ENCODE measurements around the gene MYO1E.
"Not testable (repeated sequence)": the region's sequence is repeated elsewhere in the genome, so short reads cannot be mapped to it uniquely, and the experiment has no call there.

MYO1E gene

DNA sequence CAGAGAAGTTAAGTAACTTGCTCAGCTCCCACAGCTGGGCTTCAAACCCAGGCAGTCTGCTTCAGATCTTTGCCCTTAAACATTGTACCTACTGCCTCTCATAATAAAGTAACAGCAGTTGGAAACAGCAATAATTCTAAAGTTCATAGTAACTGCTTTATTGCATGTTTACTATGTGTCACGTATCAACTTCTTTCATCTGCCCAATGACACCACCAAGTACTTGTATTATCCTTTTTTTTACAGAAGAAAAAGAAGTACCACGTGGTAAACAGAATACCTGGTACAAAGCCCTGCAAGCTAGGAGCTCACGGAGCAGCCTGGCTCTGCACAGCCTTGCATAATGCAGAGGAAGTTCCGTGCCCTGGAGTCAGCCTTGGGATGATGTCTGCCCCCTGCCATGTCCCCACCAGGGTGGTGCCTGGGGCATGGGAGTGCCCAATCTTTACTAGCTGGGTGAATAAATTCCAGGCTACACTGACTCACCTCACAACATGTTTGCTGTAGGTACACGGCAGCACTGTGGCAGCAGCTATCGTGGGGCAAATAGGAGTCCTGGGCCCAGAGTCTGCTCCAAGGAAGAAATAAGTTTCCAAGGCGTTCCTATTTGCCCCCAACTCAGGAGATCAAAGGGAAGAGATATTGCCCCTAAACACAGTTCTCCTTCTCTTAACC is 88.8 kb downstream of the MYO1E start:
- no peak for DNase-seq
- Histone ChIP-seq H3K4me3 (ENCODE audit: low read depth, low read length) (no peak overlapping the region), H3K9me3 (ENCODE audit: severe bottlenecking) (no peaks in the 10 kb centered on the region), H3K27ac (no peak overlapping the region), H3K27me3 (ENCODE audit: insufficient read depth, low read depth, severe bottlenecking) (no peaks in the 10 kb centered on the region), H3K36me3 (no peaks in the 10 kb centered on the region)
- TF ChIP-seq, protein P1, sequence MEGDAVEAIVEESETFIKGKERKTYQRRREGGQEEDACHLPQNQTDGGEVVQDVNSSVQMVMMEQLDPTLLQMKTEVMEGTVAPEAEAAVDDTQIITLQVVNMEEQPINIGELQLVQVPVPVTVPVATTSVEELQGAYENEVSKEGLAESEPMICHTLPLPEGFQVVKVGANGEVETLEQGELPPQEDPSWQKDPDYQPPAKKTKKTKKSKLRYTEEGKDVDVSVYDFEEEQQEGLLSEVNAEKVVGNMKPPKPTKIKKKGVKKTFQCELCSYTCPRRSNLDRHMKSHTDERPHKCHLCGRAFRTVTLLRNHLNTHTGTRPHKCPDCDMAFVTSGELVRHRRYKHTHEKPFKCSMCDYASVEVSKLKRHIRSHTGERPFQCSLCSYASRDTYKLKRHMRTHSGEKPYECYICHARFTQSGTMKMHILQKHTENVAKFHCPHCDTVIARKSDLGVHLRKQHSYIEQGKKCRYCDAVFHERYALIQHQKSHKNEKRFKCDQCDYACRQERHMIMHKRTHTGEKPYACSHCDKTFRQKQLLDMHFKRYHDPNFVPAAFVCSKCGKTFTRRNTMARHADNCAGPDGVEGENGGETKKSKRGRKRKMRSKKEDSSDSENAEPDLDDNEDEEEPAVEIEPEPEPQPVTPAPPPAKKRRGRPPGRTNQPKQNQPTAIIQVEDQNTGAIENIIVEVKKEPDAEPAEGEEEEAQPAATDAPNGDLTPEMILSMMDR (IDR thresholded peaks at IDR 0.05; ENCODE audit: low read depth, low read length) = no peak

DNA sequence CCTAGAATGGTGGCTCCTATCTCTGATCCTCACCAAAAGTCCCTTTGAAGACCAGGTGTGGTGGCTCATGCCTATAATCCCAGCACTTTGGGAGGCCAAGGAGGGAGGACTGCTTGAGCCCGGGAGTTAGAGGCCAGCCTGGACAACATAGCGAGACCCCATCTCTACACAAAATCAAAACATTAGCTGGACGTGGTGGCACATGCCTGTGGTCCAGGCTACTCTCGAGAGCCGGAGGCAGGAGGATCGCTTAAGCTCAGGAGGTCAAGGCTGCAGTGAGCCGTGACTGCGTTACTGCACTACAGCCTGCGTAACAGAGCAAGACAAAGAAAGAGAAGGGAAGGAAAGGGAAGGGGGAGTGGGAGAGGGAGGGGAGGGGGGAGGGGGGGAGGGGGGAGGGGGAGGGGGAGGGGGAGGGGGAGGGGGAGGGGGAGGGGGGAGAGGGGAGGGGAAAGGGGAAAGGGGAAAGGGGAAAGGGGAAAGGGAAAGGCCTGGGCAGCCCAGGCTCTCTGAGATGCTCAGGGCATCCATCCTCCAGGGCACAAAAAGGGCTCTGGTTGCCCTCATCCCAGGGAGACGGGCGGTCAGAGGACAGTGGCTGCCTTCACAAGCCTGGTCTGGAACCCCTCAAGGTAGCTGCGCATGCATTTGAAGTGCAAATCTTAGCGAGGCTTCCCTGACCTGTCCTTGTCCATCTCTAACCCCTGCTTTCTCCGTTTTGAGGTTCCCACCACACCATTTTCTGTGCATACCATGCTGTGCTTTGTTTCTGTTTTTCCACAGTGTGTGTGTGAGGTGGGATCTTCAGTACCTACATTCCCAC is 89.9 kb downstream of the MYO1E start:
- Histone ChIP-seq H3K36me3 (no peaks in the 10 kb centered on the region), H3K27me3 (ENCODE audit: insufficient read depth, low read depth, severe bottlenecking) (no peaks in the 10 kb centered on the region), H3K4me3 (ENCODE audit: low read depth, low read length) (no peak overlapping the region), H3K27ac (no peak overlapping the region), H3K9me3 (ENCODE audit: severe bottlenecking) (no peaks in the 10 kb centered on the region)
- TF ChIP-seq, protein P1 (IDR thresholded peaks at IDR 0.05; ENCODE audit: low read depth, low read length) = no peak
- DNase-seq = no peak

DNA sequence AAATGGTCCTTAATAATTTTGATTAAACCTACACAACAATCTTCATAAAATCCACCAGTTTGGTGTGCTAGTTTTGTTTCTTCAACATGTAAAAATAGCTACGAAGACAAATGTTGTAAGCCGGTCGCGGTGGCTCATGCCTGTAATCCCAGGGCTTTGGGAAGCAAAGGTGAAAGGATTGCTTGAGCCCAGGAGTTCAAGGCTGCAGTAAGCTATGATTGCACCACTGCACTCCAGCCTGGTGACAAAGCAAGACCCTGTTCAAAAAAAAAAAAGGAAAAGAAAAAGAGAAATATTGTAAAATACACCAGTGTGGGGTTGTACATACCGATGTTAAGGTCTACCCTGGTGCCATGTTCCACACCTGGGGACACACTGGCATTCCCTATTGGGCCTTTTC is 91.0 kb downstream of the MYO1E start:
- H3K27me3 ChIP-seq (ENCODE audit: insufficient read depth, low read depth, severe bottlenecking) = no peaks in the 10 kb centered on the region
- no peaks in the 10 kb centered on the region for H3K9me3 ChIP-seq (ENCODE audit: severe bottlenecking)
- H3K36me3 ChIP-seq = no peaks in the 10 kb centered on the region
- DNase-seq = no peak
- no peak overlapping the region for H3K27ac ChIP-seq
- H3K4me3 ChIP-seq (ENCODE audit: low read depth, low read length) = no peak overlapping the region
- TF ChIP-seq, protein P1 (IDR thresholded peaks at IDR 0.05; ENCODE audit: low read depth, low read length) = no peak

DNA sequence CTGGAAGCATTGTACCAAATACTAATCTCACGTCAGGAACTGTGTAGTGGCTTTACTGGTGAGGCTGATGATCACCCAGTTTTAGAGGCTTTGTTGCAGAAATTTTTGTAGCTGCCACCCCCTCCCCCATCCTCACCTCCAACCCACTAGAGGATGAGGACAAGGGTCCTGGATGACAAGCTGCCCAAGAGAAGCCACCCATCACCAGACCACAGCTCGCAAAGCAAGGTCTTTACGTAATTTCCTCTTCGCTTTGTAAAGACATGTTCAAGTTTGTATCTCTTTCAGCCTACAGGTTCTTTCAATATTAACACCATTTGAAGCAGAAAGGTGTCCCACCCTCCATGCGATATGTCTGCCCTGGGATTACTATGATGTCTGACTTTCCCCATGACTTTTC is 91.8 kb downstream of the MYO1E start:
- H3K36me3 ChIP-seq = no peaks in the 10 kb centered on the region
- no peak overlapping the region for H3K4me3 ChIP-seq (ENCODE audit: low read depth, low read length)
- H3K27me3 ChIP-seq (ENCODE audit: insufficient read depth, low read depth, severe bottlenecking) = no peaks in the 10 kb centered on the region
- DNase-seq = no peak
- H3K9me3 ChIP-seq (ENCODE audit: severe bottlenecking) = no peaks in the 10 kb centered on the region
- no peak overlapping the region for H3K27ac ChIP-seq
- TF ChIP-seq, protein P1 (IDR thresholded peaks at IDR 0.05; ENCODE audit: low read depth, low read length) = no peak

GRCh38 chr15:59280292-59280691 is 92.4 kb downstream of the MYO1E start:
- not testable (repeated sequence) for H3K27me3 ChIP-seq (ENCODE audit: insufficient read depth, low read depth, severe bottlenecking); DNase-seq; H3K36me3 ChIP-seq; H3K9me3 ChIP-seq (ENCODE audit: severe bottlenecking); H3K4me3 ChIP-seq (ENCODE audit: low read depth, low read length); H3K27ac ChIP-seq

DNA sequence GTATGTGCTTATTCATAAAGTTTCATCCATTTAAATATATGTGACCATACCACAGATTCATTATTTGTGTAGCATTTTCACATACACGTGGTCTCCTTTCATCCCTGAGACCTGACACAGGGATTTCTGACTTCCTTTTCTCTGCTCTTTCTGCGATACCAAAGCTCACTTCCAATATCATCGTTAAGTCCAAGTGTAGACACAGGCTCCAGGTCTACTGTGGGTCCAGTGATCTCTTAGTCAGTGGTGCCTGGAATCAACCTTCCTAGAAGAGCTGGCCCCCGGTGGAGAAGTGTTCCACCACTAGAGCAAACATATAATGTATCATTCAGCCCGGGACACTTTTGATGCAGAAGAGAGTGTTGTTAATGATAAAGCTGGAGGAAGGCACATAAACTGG is 93.6 kb downstream of the MYO1E start:
- Histone ChIP-seq H3K27ac (no peak overlapping the region), H3K9me3 (ENCODE audit: severe bottlenecking) (no peaks in the 10 kb centered on the region), H3K4me3 (ENCODE audit: low read depth, low read length) (no peak overlapping the region), H3K27me3 (ENCODE audit: insufficient read depth, low read depth, severe bottlenecking) (no peaks in the 10 kb centered on the region), H3K36me3 (no peaks in the 10 kb centered on the region)
- TF ChIP-seq, protein P1 (IDR thresholded peaks at IDR 0.05; ENCODE audit: low read depth, low read length) = no peak
- no peak for DNase-seq
